Measurements from ENCODE around the gene PRRC2B.
"Not testable (repeated sequence)": the region's sequence is repeated elsewhere in the genome, so short reads cannot be mapped to it uniquely, and the experiment has no call there.

PRRC2B gene

GRCh38 chr9:131436376-131436775 is 42.5 kb downstream of the PRRC2B start:
- no peak for DNase-seq (ENCODE audit: low spot score)

GRCh38 chr9:131436865-131437271 is 43.0 kb downstream of the PRRC2B start:
- no peak for DNase-seq (ENCODE audit: low spot score)

GRCh38 chr9:131438190-131438589 is 44.3 kb downstream of the PRRC2B start:
- no peak for DNase-seq (ENCODE audit: low spot score)

GRCh38 chr9:131439224-131439623 is 45.3 kb downstream of the PRRC2B start:
- no peak for DNase-seq (ENCODE audit: low spot score)

- DNase-seq (ENCODE audit: low spot score), result no peak
Observed at GRCh38 chr9:131441441-131441840, 47.6 kb downstream of the PRRC2B start.

- DNase-seq (ENCODE audit: low spot score), result no peak
Observed at GRCh38 chr9:131442351-131442750, 48.5 kb downstream of the PRRC2B start.

- no peak for DNase-seq (ENCODE audit: low spot score)
Observed at GRCh38 chr9:131443648-131444047, 49.8 kb downstream of the PRRC2B start.

GRCh38 chr9:131446276-131446675 is 52.4 kb downstream of the PRRC2B start:
- no peak for DNase-seq (ENCODE audit: low spot score)

GRCh38 chr9:131447148-131447547 is 53.3 kb downstream of the PRRC2B start:
- no peak for DNase-seq (ENCODE audit: low spot score)

GRCh38 chr9:131447600-131447999 is 53.7 kb downstream of the PRRC2B start:
- DNase-seq (ENCODE audit: low spot score), result no peak

GRCh38 chr9:131448818-131449217 is 54.9 kb downstream of the PRRC2B start:
- DNase-seq (ENCODE audit: low spot score), result no peak

GRCh38 chr9:131449276-131449675 is 55.4 kb downstream of the PRRC2B start:
- DNase-seq (ENCODE audit: low spot score), result no peak

GRCh38 chr9:131454028-131454427 is 60.1 kb downstream of the PRRC2B start:
- DNase-seq (ENCODE audit: low spot score), result no peak

GRCh38 chr9:131455655-131456054 is 61.8 kb downstream of the PRRC2B start:
- DNase-seq (ENCODE audit: low spot score), result not testable (repeated sequence)

- DNase-seq (ENCODE audit: low spot score), result no peak
Observed at GRCh38 chr9:131457746-131458145, 63.9 kb downstream of the PRRC2B start.

- DNase-seq (ENCODE audit: low spot score), result no peak
Observed at GRCh38 chr9:131459056-131459455, 65.2 kb downstream of the PRRC2B start.

GRCh38 chr9:131461166-131461565 is 67.3 kb downstream of the PRRC2B start:
- DNase-seq (ENCODE audit: low spot score), result no peak

GRCh38 chr9:131464354-131465000 is 70.6 kb downstream of the PRRC2B start:
- DNase-seq (ENCODE audit: low spot score), result no peak

GRCh38 chr9:131465401-131465800 is 71.5 kb downstream of the PRRC2B start:
- no peak for DNase-seq (ENCODE audit: low spot score)

GRCh38 chr9:131467214-131467935 is 73.5 kb downstream of the PRRC2B start:
- DNase-seq (ENCODE audit: low spot score), result no peak

- no peak for DNase-seq (ENCODE audit: low spot score)
Observed at GRCh38 chr9:131468031-131468430, 74.1 kb downstream of the PRRC2B start.

GRCh38 chr9:131469356-131469755 is 75.5 kb downstream of the PRRC2B start:
- no peak for DNase-seq (ENCODE audit: low spot score)

GRCh38 chr9:131469951-131470350 is 76.1 kb downstream of the PRRC2B start:
- no peak for DNase-seq (ENCODE audit: low spot score)

GRCh38 chr9:131470581-131470991 is 76.7 kb downstream of the PRRC2B start:
- no peak for DNase-seq (ENCODE audit: low spot score)

Data from SW480 (cell line).